ENCODE data around the gene LRRC63.
"Not testable (repeated sequence)": the region's sequence is repeated elsewhere in the genome, so short reads cannot be mapped to it uniquely, and the experiment has no call there.

The LRRC63 gene

GRCh38 chr13:46265292-46265691 is 53.6 kb downstream of the LRRC63 start:
- no peak for DNase-seq (ENCODE audit: low read depth)

GRCh38 chr13:46267166-46267565 is 55.4 kb downstream of the LRRC63 start:
- DNase-seq (ENCODE audit: low read depth): no peak

- DNase-seq (ENCODE audit: low read depth): no peak
Observed at GRCh38 chr13:46270416-46270815, 58.7 kb downstream of the LRRC63 start.

GRCh38 chr13:46274094-46274698 is 62.5 kb downstream of the LRRC63 start:
- DNase-seq (ENCODE audit: low read depth): no peak

GRCh38 chr13:46278474-46278873 is 66.7 kb downstream of the LRRC63 start:
- no peak for DNase-seq (ENCODE audit: low read depth)

- DNase-seq (ENCODE audit: low read depth): no peak
Observed at GRCh38 chr13:46281779-46282178, 70.1 kb downstream of the LRRC63 start.

- not testable (repeated sequence) for DNase-seq (ENCODE audit: low read depth)
Observed at GRCh38 chr13:46283912-46284824, 72.4 kb downstream of the LRRC63 start.

GRCh38 chr13:46286972-46287371 is 75.2 kb downstream of the LRRC63 start:
- DNase-seq (ENCODE audit: low read depth): no peak

- DNase-seq (ENCODE audit: low read depth): no peak
Observed at GRCh38 chr13:46288570-46289259, 77.0 kb downstream of the LRRC63 start.

GRCh38 chr13:46289260-46289955 is 77.7 kb downstream of the LRRC63 start:
- no peak for DNase-seq (ENCODE audit: low read depth)

GRCh38 chr13:46290434-46290833 is 78.7 kb downstream of the LRRC63 start:
- DNase-seq (ENCODE audit: low read depth): no peak

GRCh38 chr13:46293436-46293835 is 81.7 kb downstream of the LRRC63 start:
- no peak for DNase-seq (ENCODE audit: low read depth)

- DNase-seq (ENCODE audit: low read depth): peak; percentile 26
Observed at GRCh38 chr13:46295491-46296114, 83.9 kb downstream of the LRRC63 start.

- DNase-seq (ENCODE audit: low read depth): no peak
Observed at GRCh38 chr13:46296115-46296822, 84.5 kb downstream of the LRRC63 start.

GRCh38 chr13:46296921-46297320 is 85.2 kb downstream of the LRRC63 start:
- no peak for DNase-seq (ENCODE audit: low read depth)

GRCh38 chr13:46297361-46297811 is 85.7 kb downstream of the LRRC63 start:
- no peak for DNase-seq (ENCODE audit: low read depth)

- DNase-seq (ENCODE audit: low read depth): no peak
Observed at GRCh38 chr13:46303742-46304385, 92.1 kb downstream of the LRRC63 start.

- no peak for DNase-seq (ENCODE audit: low read depth)
Observed at GRCh38 chr13:46304546-46304945, 92.8 kb downstream of the LRRC63 start.

- no peak for DNase-seq (ENCODE audit: low read depth)
Observed at GRCh38 chr13:46307554-46307953, 95.8 kb downstream of the LRRC63 start.

GRCh38 chr13:46310066-46310465 is 98.3 kb downstream of the LRRC63 start:
- no peak for DNase-seq (ENCODE audit: low read depth)

All from stimulated activated CD8-positive, alpha-beta memory T cell treated with anti-CD3 and anti-CD28 coated beads, Interleukin-15, amount 100 ng/mL, for 1 hour (primary cell).